Astrocyte (in vitro differentiated cells and primary cell): Measurements from ENCODE around the gene CES2.

Experiments
- EZH2 ChIP-seq: IDR thresholded peaks from 2 replicates; pipeline ENCODE4 v1.6.1; 2012; ENCODE audit warnings: mild to moderate bottlenecking, low read length, inconsistent platforms; ENCODE audit not compliant: insufficient read depth
- TF ChIP-seq, protein P1 (sequence below): IDR thresholded peaks from 2 replicates; pipeline ENCODE4 v1.5.1; 2011; ENCODE audit warnings: low read depth, mild to moderate bottlenecking, inconsistent platforms, low read length, moderate library complexity; ENCODE audit not compliant: insufficient read depth

DNA sequence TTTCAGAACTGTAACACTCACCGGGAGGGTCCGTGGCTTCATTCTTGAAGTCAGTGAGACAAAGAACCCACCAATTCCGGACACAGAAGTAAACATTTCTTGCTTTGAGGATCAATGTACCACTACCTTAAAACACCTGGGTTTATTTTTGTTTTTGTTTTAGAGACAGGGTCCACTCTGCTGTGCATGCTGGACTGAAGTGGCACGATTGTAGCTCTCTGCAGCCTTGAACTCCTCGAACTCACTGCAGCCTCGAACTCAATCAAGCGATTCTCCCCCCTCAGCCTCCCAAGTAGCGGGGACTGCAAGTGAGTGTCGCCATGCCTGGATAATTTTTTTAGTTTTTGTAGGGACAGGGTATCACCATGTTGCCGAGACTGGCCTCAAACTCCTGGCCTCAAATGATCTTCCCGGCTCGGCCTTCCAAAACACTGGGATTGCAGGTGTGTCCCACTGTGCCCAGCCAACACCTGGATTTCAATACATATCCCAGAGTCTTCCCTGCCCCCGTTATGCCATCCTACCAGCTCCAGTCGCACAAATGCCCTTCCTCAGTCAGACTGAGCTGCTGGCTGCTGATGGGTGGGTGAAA, 40.1 kb downstream of the CES2 start:
- TF ChIP-seq, protein P1, sequence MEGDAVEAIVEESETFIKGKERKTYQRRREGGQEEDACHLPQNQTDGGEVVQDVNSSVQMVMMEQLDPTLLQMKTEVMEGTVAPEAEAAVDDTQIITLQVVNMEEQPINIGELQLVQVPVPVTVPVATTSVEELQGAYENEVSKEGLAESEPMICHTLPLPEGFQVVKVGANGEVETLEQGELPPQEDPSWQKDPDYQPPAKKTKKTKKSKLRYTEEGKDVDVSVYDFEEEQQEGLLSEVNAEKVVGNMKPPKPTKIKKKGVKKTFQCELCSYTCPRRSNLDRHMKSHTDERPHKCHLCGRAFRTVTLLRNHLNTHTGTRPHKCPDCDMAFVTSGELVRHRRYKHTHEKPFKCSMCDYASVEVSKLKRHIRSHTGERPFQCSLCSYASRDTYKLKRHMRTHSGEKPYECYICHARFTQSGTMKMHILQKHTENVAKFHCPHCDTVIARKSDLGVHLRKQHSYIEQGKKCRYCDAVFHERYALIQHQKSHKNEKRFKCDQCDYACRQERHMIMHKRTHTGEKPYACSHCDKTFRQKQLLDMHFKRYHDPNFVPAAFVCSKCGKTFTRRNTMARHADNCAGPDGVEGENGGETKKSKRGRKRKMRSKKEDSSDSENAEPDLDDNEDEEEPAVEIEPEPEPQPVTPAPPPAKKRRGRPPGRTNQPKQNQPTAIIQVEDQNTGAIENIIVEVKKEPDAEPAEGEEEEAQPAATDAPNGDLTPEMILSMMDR, result no peak
- no peak for TF ChIP-seq EZH2
